Peyer's patch (tissue), 4 donors: Measurements from ENCODE around the gene FAAP100. TPM values are rescaled to one million over a fixed set of nuclear protein-coding genes. Genes with fewer than 3 reads are reported as not detected.

Experiments
- DNase-seq, 3 donors: peaks; one replicate each; pipeline ENCODE4 v3.0.0-alpha.2; 2017 to 2019
- H3K27ac ChIP-seq, 4 donors: fragments of 200-600 bp; sonication (generic); one replicate each; pipeline ENCODE4 v1.5.1; 2016 to 2019
- H3K27me3 ChIP-seq, 2 donors: fragments of 200-600 bp; sonication (generic); one replicate each; pipeline ENCODE4 v1.5.1; 2019
- H3K36me3 ChIP-seq, 3 donors: fragments of 200-600 bp; sonication (generic); one replicate each; pipeline ENCODE4 v1.5.1; 2016 to 2019
- H3K4me1 ChIP-seq, 4 donors: fragments of 200-600 bp; sonication (generic); one replicate each; pipeline ENCODE4 v1.5.1; 2016 to 2019
- H3K4me3 ChIP-seq, 4 donors: fragments of 200-600 bp; sonication (generic); 1 replicate in 3 of 4; 2 replicates in 1 of 4; pipeline ENCODE4 v1.5.1; 2016 to 2019; ENCODE audit warnings: mild to moderate bottlenecking in 1 of 4
- H3K9me3 ChIP-seq, 4 donors: fragments of 200-600 bp; sonication (generic); one replicate each; pipeline ENCODE4 v1.5.1; 2016 to 2019; ENCODE audit warnings: mild to moderate bottlenecking in 1 of 4
- CTCF ChIP-seq, 6 experiments: fragments of 450-650 bp in 4 of 6; fragments of 200-600 bp in 2 of 6; sonication (generic) in 1 of 6; IDR thresholded peaks; one replicate each; pipeline ENCODE4 v1.5.1; 2017 to 2019; ENCODE audit warnings: antibody characterized with exemption in 6 of 6, mild to moderate bottlenecking in 3 of 6, moderate library complexity in 1 of 6
- POLR2A ChIP-seq, 2 donors: fragments of 450-650 bp; IDR thresholded peaks; one replicate each; pipeline ENCODE4 v1.5.1; 2017; ENCODE audit warnings: antibody characterized with exemption in 2 of 2, mild to moderate bottlenecking in 2 of 2, moderate library complexity in 2 of 2
- total RNA-seq, 4 donors: library from RNA; depleted of rRNA; stranded (reverse); fragments of >200 nt; gene quantifications; one replicate each; pipeline ENCODE4 v1.1.0, GENCODE V29; 2016

The FAAP100 gene
- total RNA-seq, 4 donors from 2014 or later = 38.2 to 66.9 (median 52.2) TPM

- DNase-seq = no peak
- H3K27ac ChIP-seq = no peak overlapping the region
- H3K4me3 ChIP-seq = no peak overlapping the region
- H3K27me3 ChIP-seq = no peaks in the 10 kb centered on the region
- H3K36me3 ChIP-seq = peaks cover 0 to 81% (median 0%) of the 10 kb centered on the region in 3 donors
- no peaks in the 10 kb centered on the region for H3K9me3 ChIP-seq
- peaks cover 0 to 2% (median under 1%) of the 10 kb centered on the region in 4 donors for H3K4me1 ChIP-seq
- TF ChIP-seq POLR2A (IDR thresholded peaks at IDR 0.05) = no peak
- no peak for TF ChIP-seq CTCF (IDR thresholded peaks at IDR 0.05)
Observed at GRCh38 chr17:81542431-81543338, 9.5 kb downstream of the FAAP100 start.

- TF ChIP-seq POLR2A (IDR thresholded peaks at IDR 0.05) (no peak), CTCF (IDR thresholded peaks at IDR 0.05) (no peak)
- no peak overlapping the region for H3K27ac ChIP-seq
- H3K36me3 ChIP-seq = peaks cover 0 to 66% (median 0%) of the 10 kb centered on the region in 3 donors
- H3K4me1 ChIP-seq = peaks cover 0 to 18% (median 11%) of the 10 kb centered on the region in 4 donors
- H3K9me3 ChIP-seq = no peaks in the 10 kb centered on the region
- H3K27me3 ChIP-seq = peaks cover 0 to 13% of the 10 kb centered on the region in 2 donors
- no peak overlapping the region for H3K4me3 ChIP-seq
- DNase-seq = no peak
Observed at GRCh38 chr17:81541123-81541522, 11.0 kb downstream of the FAAP100 start.

- TF ChIP-seq CTCF (IDR thresholded peaks at IDR 0.05) (no peak), POLR2A (IDR thresholded peaks at IDR 0.05) (no peak)
- no peak overlapping the region for H3K27ac ChIP-seq
- H3K27me3 ChIP-seq = peaks cover 0 to 13% of the 10 kb centered on the region in 2 donors
- H3K4me1 ChIP-seq = peaks cover 0 to 19% (median 11%) of the 10 kb centered on the region in 4 donors
- H3K36me3 ChIP-seq = peaks cover 0 to 61% (median 0%) of the 10 kb centered on the region in 3 donors
- H3K9me3 ChIP-seq = no peaks in the 10 kb centered on the region
- no peak overlapping the region for H3K4me3 ChIP-seq
- no peak for DNase-seq
Observed at GRCh38 chr17:81540676-81541027, 11.5 kb downstream of the FAAP100 start.

- H3K4me3 ChIP-seq = no peak overlapping the region
- no peaks in the 10 kb centered on the region for H3K9me3 ChIP-seq
- TF ChIP-seq CTCF (IDR thresholded peaks at IDR 0.05) = no peak
- no peak for TF ChIP-seq POLR2A (IDR thresholded peaks at IDR 0.05)
- no peak for DNase-seq
- peaks cover 0 to 19% (median 11%) of the 10 kb centered on the region in 4 donors for H3K4me1 ChIP-seq
- H3K36me3 ChIP-seq = peaks cover 0 to 56% (median 0%) of the 10 kb centered on the region in 3 donors
- no peak overlapping the region for H3K27ac ChIP-seq
- H3K27me3 ChIP-seq = peaks cover 0 to 13% of the 10 kb centered on the region in 2 donors
Observed at GRCh38 chr17:81539961-81540675, 12.0 kb downstream of the FAAP100 start.

- Histone ChIP-seq H3K36me3 (peaks cover 0 to 50% (median 0%) of the 10 kb centered on the region in 3 donors), H3K4me1 (peaks cover 0 to 19% (median 11%) of the 10 kb centered on the region in 4 donors), H3K4me3 (no peak overlapping the region), H3K9me3 (no peaks in the 10 kb centered on the region), H3K27me3 (peaks cover 0 to 13% of the 10 kb centered on the region in 2 donors), H3K27ac (no peak overlapping the region)
- no peak for DNase-seq
- no peak for TF ChIP-seq POLR2A (IDR thresholded peaks at IDR 0.05)
- no peak for TF ChIP-seq CTCF (IDR thresholded peaks at IDR 0.05)
Observed at GRCh38 chr17:81539571-81539900, 12.6 kb downstream of the FAAP100 start.
